Stimulated activated CD4-positive, alpha-beta T cell treated with anti-CD3 and anti-CD28 coated beads, Interleukin-15, amount 100 ng/mL, for 48 hours (primary cell): ENCODE data around the gene GM2A.
"Not testable (repeated sequence)": the region's sequence is repeated elsewhere in the genome, so short reads cannot be mapped to it uniquely, and the experiment has no call there.

ENCODE experiments used
- DNase-seq, 2 donors: peaks; one replicate each; pipeline ENCODE4 v3.0.0-alpha.2; 2020; ENCODE audit warnings: low read depth in 2 of 2

The GM2A gene

DNA sequence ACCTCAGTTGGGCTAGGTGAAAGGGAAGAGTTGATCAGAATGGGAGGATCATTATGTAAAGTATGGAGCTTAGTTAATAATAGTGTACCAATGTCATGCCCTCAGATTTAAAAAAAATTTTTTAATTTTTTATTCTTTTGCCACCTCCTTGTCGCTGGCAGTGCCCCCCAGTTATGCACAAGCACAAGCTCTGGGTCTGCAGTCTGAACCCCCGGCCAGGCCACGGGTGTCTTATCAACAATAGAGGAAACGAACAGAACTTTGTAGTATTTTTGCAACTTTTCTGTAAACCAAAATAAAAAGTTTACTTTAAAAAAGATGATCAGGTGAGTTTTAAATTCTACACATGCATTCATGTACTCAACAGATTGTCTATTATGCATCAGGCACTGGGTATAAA lies 1.4 kb upstream of the GM2A start:
- DNase-seq, result no peak

GRCh38 chr5:151253605-151253950 lies 593 bp downstream of the GM2A start:
- DNase-seq, result no peak

- DNase-seq, result no peak
Measured at GRCh38 chr5:151254556-151254955, 1.6 kb downstream of the GM2A start.

DNA sequence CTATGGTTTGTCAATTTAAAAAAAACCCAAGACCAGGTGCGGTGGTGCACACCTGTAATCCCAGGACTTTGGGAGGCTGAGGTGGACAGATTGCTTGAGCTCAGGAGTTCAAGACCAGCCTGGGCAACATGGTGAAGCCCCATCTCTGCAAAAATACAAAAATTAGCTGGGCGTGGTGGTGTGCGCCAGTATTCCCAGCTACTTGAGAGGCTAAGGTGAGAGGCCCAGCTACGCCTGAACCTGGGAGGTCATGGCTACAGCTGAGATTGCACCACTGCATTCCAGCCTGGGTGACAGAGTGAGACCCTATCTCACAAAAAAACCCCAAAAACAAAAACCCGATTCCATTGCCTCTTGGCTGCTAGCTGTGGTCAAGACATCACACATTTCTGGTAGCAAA lies 2.0 kb downstream of the GM2A start:
- DNase-seq, result not testable (repeated sequence)

DNA sequence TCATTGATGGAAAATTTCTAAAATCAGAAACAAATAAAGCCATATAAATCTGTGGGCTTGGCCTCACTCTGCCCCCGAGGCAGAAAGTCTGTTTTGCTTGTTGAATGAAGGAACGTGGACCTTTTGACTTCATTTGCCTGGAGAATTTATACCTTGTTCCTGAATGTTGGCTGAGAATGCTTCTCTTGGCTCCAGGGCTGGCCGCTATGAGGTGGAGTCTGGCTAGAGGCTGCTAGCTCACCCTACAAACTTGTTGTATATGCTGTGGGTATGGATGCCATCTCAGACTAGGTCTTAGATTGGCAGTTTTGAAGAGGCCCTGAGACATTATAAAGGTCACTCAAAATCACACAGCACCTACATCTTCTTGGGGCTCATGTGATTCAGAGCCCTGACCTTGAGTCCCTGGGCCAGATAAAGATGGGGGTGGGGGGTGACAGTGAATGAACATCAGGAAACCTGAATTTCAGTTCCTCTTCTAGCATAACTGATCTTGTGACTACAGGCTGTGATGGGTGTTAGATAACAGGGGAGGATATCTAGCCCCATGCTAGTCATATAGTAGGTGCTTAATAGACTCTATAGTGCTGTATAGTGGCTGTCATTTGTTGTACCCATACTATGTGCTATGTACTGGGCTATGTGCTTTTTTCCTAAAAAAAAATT lies 2.8 kb downstream of the GM2A start:
- DNase-seq, result no peak

- DNase-seq, result no peak
Measured at GRCh38 chr5:151257731-151258181, 4.8 kb downstream of the GM2A start.

- no peak for DNase-seq
Measured at GRCh38 chr5:151258201-151258611, 5.2 kb downstream of the GM2A start.

- DNase-seq, result no peak
Measured at GRCh38 chr5:151258816-151259215, 5.8 kb downstream of the GM2A start.

DNA sequence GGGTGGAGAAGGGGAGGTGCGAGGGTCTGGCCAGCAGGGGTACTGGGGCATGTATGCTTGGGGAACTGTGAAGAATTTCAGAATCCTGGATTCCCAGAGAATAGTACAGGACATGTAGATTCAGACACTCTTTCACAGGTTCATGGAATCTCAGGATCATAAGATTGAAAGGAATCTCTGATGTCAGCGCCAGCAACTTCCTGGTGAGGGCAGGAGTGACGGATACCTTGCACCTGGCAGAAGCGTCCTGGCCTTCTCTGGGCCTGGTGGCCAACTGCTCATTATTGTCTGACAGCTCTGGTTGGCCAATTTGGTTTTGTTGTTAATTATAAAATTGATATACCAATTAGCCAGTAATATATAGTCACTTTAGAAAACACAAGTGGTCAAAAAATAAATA lies 6.9 kb downstream of the GM2A start:
- DNase-seq, result no peak

DNA sequence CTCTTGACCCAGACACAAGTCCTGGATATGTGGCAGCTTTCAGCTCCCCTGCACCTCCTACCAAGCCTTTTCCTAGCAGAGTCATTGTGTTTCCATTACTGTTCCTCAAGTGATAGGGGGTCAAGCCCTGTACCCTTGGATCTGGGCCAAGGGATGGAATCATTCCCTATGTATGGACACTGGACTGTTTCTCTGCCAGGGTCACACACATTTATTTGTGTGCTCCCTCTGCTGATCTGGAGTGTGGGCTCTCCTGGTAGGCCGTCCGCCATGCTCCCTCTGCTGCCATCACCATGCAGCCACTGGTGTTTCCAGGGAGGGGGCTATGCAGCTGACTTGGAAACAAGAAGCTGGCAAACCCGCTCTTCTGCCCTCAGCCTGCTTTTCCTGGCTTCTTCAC lies 9.5 kb downstream of the GM2A start:
- DNase-seq, result no peak

GRCh38 chr5:151264113-151264512 lies 11.1 kb downstream of the GM2A start:
- DNase-seq, result peak in 1 of 2 donors; percentile 20

- no peak for DNase-seq
Measured at GRCh38 chr5:151267491-151268260, 14.7 kb downstream of the GM2A start.

DNA sequence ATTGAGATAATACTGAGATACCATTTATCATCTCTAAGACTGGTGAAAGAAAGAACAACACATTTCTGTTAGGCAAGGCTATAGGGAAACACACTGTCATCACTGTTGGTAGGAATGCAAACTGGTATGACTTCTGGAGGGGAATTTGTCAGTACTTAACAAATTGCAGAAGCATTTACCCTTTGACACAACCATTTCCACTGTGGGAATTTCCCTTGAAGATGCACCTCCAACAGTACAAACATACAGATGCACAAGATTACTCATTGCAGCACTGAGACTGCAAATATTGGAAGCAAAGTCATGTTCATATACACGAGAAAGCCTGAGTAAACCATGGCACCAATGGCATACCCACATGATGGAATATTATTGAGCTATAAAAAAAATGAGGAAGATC lies 17.6 kb downstream of the GM2A start:
- DNase-seq, result no peak

- no peak for DNase-seq
Measured at GRCh38 chr5:151271336-151271735, 18.4 kb downstream of the GM2A start.

DNA sequence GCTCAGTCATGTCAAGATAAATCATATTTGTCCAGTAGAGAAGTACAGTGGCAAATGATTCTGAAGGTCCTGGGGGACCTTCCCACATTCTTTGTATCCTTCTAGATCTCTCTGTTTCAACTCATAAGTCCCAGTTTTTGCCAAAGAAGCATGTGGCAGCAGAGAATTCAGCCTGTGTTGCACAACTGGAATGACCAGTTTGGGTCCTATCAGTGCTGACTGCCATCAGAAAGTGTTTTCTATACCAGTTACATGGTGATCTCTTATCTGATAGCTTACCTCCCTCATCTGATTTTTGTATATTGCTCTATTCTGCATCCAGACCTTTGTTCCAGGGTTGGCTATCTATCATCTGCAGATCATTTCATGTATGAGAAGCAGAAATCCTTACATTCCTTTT lies 21.7 kb downstream of the GM2A start:
- DNase-seq, result no peak

GRCh38 chr5:151275803-151276202 lies 22.8 kb downstream of the GM2A start:
- DNase-seq, result no peak

- DNase-seq, result no peak
Measured at GRCh38 chr5:151278845-151279244, 25.9 kb downstream of the GM2A start.

GRCh38 chr5:151280443-151280842 lies 27.5 kb downstream of the GM2A start:
- DNase-seq, result no peak

DNA sequence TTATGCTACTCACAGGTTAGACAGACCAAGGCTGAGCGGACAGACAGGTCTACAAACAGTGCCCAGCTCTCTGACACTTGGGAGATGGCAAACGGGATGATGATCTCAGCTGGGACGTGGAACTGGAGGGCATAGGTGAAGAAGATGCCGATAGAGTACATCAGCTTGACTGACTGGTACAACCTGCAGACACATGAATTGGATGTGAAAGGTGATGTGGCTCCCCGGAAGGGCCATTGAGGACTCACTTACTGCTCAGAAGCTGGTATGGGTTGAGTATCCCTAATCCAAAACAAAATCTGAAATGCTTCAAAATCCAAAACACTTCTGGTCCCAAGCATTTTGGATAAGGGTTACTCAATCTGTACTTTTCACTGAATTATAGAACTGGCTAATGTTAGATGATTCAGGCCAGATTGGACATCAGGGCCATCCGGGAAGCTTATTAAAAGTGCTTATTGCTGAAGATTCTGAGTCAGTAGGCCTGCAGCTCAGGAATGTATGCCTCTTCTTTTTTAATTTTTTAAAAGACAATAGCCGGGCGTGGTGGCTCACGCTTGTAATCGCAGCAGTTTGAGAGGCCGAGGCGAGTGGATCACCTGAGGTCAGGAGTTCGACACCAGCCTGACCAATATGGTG lies 28.1 kb downstream of the GM2A start:
- DNase-seq, result no peak

- DNase-seq, result no peak
Measured at GRCh38 chr5:151283120-151283825, 30.3 kb downstream of the GM2A start.

GRCh38 chr5:151284392-151284967 lies 31.5 kb downstream of the GM2A start:
- DNase-seq, result no peak

DNA sequence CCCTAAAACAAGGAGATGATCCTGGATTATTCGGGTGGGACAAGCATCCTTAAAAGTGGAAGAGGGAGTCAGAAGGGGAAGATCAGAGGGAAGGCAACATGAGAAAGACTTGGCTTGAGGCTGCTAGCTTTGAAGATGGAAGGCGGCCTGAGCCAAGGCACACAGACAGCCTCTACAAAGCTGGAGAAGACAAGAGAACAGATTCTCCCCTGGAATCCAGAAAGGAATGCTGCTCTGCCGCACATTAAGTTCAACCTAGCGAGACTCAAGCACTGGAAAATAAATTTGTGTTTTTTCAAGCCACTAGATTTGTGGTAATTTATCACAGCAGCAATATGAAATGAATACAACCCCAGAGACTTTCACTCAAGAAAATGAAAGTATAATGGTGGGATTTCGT lies 32.7 kb downstream of the GM2A start:
- DNase-seq, result no peak
